Right forelimb (tissue), 1 donor: Measurements from ENCODE around the gene FAM185A.
"Not testable (repeated sequence)": the region's sequence is repeated elsewhere in the genome, so short reads cannot be mapped to it uniquely, and the experiment has no call there.

Source experiments
- DNase-seq: peaks from one replicate; pipeline ENCODE4 v3.0.0-alpha.2; 2018

Gene FAM185A

DNA sequence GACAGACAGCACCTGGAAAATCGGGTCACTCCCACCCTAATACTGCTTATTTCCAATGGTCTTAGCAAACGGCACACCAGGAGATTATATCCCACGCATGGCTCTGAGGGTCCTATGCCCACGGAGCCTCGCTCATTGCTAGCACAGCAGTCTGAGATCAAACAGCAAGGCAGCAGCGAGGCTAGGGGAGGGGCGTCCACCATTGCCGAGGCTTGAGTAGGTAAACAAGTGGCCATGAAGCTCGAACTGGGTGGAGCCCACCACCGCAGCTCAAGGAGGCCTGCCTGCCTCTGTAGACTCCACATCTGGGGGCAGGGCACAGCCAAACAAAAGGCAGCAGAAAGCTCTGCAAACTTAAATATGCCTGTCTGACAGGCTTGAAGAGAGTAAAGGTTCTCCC, 32.1 kb downstream of the FAM185A start:
- DNase-seq: not testable (repeated sequence)

DNA sequence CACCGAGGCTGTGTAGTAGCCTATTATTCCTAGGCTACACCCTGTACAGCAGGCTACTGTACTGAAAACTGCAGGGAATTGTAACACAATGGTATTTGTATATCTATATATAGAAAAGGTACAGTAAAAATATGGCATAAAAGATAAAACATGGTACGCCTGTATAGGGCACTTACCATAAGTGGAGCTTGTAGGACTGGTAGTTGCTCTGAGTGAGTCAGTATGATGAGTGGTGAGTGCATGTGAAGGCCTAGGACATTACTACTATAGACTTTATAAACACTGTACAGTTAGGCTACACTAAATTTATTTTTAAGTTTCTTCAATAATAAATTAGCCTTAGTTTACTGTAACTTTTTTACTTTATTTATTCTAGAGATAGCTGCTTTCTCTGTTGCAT, 40.0 kb downstream of the FAM185A start:
- DNase-seq: not testable (repeated sequence)

- DNase-seq: not testable (repeated sequence)
Measured at GRCh38 chr7:102790364-102791100, 41.7 kb downstream of the FAM185A start.

DNA sequence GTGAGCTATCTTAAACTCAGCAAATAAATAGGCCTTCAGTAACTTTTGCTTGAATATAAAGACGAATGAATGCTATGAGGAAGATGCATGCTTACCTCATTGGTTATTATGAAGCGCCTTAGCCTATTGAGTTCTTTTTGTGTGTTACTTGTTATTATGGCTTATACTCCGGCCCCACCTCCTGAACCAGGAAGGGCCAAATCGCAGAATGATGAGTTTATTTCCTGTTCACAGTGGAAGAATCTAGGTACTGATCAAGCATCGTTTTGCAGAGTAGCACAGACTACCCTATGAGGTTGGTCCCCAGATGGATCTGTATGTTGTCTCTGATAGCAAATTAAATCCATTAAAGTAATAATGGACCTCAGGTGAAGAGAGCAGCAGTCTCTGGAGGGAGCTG, 42.6 kb downstream of the FAM185A start:
- not testable (repeated sequence) for DNase-seq

- not testable (repeated sequence) for DNase-seq
Measured at GRCh38 chr7:102791831-102792230, 43.0 kb downstream of the FAM185A start.

- DNase-seq: not testable (repeated sequence)
Measured at GRCh38 chr7:102794567-102794966, 45.8 kb downstream of the FAM185A start.

GRCh38 chr7:102795987-102796595, 47.3 kb downstream of the FAM185A start:
- DNase-seq: not testable (repeated sequence)

DNA sequence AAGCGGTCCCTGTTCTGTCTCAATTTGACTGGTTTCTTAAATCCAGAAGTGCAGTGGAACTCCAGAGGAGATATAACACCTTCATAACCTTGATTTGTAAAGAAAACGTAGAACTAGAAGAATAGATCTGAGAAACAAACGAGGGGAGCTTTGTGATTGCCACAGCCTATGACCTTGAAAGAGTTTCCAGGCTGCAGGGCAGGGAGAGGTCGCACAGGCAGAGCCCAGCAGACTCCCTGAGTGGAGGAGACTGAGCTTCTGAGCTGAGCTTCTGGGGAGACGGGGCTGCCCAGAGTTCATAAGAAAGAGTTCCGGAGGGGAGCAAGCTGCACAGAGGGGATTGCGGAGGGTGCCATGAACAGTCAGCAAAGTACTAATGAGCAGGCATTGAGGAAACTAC, 57.8 kb downstream of the FAM185A start:
- DNase-seq: no peak

GRCh38 chr7:102810916-102811315, 62.1 kb downstream of the FAM185A start:
- DNase-seq: no peak

- DNase-seq: no peak
Measured at GRCh38 chr7:102811942-102812678, 63.3 kb downstream of the FAM185A start.

GRCh38 chr7:102813191-102814024, 64.6 kb downstream of the FAM185A start:
- no peak for DNase-seq

DNA sequence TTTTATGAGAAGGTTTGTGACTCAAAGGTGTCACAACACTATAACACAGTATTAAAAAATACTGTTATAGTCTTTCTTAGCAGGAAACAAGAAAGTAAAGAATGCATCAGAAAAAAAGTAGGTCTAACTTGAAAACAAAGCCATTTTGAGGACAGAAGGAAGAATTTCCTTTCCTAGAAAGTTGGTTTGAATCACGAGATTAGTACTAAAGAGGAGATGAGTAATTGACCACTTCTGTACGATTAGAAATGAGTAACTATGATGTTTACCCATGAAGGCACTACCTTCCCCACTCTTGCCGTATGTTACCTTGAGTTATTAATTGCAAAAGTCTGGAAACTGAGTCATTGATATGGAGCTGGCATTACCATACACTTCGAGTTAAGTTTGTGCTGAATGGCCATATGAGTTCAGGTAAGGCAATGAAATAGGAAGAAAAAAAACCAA, 65.2 kb downstream of the FAM185A start:
- DNase-seq: no peak

DNA sequence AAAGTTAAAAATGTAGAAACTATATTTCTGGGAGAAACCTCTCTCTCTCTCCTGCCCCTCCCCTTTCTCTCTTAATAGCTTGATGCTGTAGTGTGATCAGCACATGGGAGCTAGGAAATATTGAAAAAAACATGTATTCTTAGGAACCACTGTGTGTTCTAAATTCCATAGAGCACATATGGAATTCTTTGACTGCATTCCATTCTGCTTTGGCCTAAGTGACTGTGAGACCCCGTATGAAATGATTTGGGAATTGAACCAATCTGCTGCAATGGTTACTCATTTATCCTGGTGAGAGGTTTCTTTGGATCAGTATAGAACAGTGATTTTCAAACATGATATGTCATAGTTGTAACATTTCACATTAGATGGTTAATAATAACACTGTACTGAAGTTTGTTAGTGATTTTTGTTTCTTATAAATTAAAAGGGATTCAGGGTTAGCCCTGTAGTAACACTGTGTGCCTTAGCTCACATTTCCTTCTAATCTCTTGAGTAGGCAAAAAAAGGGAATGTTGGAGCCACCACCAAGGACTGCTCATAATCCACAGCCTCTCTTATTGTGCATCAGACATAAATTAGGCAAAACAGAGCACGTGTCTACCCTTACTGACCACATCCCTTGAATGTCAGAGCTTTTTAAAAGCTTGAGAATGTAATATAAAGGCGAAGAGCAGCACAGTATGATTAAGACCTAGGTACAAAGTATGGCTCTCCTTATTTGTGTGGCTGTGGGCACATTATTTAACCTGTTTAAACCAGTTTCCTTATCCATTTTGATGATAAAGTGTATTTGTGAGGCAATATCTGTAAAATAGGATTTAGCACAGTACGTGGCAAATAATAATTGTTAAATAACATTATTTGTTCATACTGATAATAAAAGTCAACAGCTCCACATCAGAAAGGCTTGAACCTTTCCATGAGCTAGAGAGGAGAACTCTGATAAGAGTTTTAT, 69.1 kb downstream of the FAM185A start:
- no peak for DNase-seq

- DNase-seq: no peak
Measured at GRCh38 chr7:102819151-102819550, 70.4 kb downstream of the FAM185A start.

GRCh38 chr7:102821994-102822747, 73.4 kb downstream of the FAM185A start:
- DNase-seq: no peak

DNA sequence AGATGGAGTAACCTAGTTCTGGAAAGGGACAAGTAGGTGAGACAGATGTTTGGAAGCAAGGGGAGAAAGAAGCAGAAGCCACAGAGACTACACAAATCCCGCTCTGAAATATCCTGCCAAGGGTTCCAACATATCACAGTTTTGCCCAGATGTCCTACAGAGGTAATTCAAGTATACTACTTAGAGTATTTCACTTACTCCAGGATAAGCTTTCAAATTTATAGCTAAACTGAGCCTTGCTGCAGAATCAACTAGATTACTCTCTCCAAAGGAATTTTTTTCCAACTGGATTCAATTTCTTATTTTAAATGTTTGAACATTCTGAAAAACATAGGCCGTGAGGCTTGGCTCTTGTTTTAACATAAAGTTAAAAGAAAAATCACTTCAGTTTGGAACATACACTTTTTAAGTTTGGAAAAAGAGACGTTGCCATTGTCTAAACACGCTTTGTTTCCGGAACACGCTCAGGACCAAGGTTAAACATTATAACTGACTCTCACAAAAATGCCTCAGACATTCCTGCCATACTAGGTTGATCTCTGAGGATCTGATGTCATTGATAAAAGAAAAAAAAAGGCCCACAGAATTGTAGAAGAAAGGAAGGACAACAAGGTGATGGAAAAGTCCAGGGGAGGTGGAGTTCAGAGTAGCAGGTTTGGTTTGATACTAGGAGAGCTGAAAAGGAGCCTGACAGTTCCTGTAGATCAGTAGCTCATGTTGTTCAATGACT, 74.8 kb downstream of the FAM185A start:
- no peak for DNase-seq

DNA sequence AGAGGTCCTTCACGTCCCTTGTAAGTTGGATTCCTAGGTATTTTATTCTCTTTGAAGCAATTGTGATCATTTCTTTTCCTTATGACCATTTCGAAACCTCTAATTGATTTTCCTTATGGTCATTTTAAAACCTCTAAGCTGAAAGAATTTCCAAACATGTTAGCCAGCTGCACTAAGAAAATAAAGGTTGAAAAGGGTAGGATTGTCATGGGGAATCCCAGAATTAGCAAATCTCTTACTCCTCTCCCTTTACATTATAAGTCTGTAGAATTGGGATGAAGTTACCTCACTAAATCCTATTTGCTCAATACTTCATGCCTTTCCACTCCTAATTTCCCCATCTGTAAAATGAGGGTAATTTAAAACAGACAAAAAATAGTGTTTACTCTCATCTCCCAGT, 79.5 kb downstream of the FAM185A start:
- DNase-seq: no peak

DNA sequence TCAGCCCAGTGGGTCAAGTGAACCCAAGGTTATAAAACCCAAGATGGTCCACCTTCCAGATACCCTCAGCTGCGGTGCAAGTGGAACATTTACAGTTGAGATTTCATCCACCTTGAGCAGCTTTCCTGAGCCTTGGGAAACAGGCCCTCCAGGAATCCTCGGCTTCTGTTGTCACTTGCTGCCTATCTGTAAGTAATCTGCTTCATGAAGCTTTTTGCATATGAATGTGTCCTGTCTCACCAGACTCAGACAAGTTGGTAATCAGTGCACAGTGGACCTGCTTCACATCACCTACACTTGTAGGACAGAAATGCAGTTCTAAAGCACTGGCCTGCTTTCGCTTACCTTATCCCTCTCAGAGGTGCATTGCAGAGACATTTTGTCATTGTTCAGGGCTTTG, 80.3 kb downstream of the FAM185A start:
- no peak for DNase-seq

GRCh38 chr7:102830197-102830596, 81.4 kb downstream of the FAM185A start:
- DNase-seq: no peak

DNA sequence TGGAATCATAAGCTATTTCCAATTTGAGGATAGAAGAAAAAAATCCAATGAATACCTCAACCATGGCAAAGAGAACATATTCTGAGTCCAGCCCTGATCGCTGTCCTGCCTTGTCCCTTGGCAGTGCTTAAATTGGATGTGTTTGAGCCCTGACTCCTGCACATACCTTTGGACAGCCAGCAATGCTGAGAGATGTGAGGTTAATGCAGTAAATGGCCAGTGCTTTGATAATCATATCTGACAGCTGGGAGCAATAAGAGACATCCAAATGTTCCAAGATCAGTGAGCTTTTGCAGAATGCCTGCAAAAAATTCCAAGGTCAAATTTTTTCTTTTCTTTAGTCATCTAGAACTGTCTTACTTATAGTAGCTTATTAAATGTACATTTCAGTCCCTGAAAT, 83.9 kb downstream of the FAM185A start:
- DNase-seq: no peak
